IPS DF 4.7 (cell line): ENCODE measurements around the gene CNST.
"Not testable (repeated sequence)": the region's sequence is repeated elsewhere in the genome, so short reads cannot be mapped to it uniquely, and the experiment has no call there.

Experiments used
- DNase-seq: peaks from one replicate; pipeline ENCODE4 v3.0.0-alpha.2; 2013; ENCODE audit warnings: low spot score; ENCODE audit errors: extremely low read depth

The CNST gene

GRCh38 chr1:246674049-246674448 is 107.8 kb downstream of the CNST start:
- DNase-seq: no peak

GRCh38 chr1:246677842-246678241 is 111.6 kb downstream of the CNST start:
- no peak for DNase-seq

DNA sequence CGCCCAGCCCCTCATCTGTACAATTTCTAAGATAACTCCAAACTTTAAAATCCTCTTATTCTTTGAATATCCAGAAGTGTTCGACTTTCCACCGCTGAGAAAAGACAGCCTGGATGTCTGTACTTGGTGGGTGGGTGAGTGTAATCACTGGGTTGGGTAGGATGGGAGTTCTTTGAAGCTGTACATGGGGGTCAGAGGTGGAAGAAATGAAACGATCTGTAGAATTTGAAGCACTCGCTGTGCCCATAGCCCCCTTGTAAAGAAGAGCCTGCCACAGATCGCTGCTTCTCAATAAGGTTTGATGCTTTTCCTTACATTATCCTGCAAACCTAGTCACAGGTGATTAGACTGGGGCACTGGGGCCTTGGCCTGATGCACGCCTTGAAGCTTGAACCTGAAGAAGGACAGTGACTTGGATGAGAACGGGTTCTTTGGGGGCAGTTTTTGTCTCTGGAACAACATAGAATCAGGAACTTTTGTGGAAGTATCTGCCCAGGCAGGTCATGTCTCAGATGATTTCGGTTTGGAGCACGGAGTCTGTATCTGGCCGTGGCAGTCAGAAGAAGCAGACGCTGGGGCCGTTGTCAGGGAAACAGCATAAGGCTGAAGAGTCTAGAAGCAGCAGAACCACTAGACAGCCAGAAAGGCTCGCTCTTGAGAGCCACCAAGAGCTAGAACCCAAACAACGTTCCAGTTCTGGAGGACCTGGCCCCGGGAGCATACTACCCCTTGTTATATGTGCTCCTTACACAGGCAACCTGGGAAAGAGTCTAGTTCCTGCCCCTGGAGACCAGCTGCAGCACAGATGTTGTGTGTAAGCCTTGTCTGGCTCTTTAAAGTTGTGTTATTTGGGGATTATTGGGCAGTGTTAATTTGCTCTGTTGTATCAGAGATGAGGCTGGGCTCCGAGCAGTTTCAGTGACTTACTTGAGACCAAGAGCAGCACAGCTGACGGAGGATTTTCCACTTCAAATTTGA is 112.8 kb downstream of the CNST start:
- no peak for DNase-seq

DNA sequence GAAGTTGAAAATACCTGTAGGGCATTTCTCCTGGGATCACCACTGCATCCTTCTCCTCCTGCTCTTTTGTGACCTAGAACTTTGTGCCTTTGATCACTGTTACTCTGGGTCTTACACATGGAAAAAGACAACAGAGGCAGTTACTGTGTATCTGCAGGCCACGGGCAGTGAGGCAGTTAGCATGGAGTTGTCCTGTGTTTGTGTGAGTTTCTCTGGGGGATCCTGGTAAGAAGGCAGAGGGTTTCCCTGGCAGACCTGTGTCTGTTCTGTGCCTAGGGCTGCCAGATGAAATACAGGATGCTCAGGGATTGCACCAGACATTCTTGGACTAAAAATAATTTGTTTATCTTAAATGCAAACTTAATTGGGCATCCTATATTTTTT is 113.5 kb downstream of the CNST start:
- DNase-seq: no peak

DNA sequence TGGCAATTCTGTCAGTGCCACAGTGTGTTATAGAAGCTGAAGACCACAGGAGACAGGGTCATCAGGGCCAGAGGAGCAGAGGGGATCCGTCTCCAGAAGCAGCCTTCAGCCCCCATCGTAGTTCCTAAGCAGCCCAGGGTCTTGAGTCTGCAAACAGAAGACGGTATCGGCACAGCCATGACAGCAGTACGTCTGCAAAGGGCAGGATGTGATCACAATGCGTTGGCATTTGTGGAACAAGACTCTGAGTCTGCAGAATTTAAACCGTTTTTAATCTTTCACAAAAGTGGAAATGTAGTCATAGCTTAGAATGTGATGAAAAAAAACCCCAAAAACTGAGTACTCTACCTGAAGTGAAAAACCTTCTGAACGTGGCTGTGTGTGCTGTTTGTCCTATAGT is 113.9 kb downstream of the CNST start:
- DNase-seq: no peak

DNA sequence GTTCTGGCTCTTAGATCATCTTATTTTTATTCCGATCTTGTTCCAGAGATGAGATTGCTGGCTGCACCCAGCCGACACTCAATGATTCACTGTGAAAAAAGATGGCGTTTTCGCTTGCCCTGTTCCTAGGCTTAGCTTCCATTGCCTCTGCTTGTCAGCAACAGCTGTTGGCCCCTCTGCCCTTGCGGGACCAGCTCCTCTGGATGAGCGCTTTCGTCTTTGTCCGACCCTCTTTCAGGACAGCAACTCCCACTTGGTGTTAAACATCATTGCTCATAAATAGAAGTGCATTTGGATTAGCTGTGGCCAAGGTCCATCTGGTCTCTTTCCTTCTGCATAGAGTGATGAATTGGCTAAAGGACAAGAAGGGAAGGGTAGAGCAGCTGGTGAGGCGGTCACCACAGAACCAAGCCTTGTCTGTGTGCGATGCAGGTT is 114.5 kb downstream of the CNST start:
- no peak for DNase-seq

- DNase-seq: no peak
Measured at GRCh38 chr1:246681900-246682895, 115.9 kb downstream of the CNST start.

DNA sequence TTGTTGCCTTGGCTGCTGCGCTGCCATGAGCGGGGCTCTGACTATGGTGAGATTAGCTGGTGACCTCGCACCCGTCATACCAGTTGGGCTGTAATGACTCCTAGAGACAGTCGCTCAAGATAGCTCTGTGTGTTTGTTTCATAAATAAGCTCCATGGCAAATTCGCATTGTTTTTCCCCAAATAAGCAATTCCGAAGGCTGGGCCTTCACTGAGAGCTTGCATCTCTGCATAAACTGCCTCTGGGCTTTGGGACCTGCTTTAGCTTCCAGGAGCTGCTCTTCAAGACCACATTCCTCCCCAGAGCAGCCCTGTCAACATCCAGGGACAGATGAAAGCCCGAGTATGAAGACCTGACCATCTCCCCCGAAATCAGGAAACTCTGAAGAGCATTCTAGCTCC is 117.3 kb downstream of the CNST start:
- DNase-seq: no peak

- DNase-seq: no peak
Measured at GRCh38 chr1:246687002-246687401, 120.7 kb downstream of the CNST start.

GRCh38 chr1:246689409-246690008 is 123.3 kb downstream of the CNST start:
- DNase-seq: peak; percentile 44

GRCh38 chr1:246690100-246690499 is 123.8 kb downstream of the CNST start:
- no peak for DNase-seq

GRCh38 chr1:246691622-246692495 is 125.6 kb downstream of the CNST start:
- no peak for DNase-seq

DNA sequence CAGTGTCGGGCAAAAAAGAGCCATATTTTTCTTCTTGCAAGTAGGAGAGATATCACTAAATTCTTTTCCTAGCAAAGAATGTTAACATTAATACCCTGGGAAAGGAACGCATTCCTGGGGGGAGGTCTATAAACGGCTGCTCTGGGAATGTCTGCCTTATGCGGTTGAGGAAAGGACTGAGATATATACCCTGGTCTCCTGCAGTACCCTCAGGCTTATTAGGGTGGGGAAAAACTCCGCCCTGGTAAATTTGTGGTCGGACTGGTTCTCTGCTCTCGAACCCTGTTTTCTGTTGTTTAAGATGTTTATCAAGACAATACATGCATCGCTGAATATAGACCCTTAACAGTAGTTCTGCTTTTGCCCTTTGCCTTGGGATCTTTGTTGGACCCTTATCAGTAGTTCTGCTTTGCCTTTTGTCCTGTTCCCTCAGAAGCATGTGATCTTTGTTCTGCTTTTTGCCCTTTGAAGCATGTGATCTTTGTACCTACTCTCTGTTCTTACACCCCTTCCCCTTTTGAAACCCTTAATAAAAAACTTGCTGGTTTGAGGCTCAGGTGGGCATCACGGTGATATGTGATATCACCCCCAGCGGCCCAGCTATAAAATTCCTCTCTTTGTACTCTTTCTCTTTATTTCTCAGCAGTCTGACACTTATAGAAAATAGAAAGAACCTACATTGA is 128.1 kb downstream of the CNST start:
- DNase-seq: not testable (repeated sequence)

- DNase-seq: no peak
Measured at GRCh38 chr1:246695136-246695535, 128.9 kb downstream of the CNST start.

DNA sequence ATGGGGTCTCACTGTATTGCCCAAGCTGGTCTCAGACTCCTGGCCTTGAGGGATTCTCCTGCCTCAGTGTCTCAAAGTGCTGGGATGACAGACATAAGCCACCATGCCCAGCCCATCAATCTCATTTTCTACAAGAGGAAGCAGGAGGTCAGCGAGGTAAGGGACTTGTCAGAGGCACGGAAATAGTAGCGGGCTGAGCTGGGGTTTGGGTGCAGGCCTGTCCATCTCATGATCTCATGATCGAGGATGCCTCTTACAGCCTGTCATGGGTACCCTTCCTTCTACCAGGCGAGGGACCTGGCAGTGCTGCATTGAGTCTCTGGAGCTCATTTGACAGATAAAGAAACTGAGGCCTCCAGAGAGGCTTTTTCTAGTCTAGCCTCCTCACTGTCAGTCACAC is 129.4 kb downstream of the CNST start:
- no peak for DNase-seq

DNA sequence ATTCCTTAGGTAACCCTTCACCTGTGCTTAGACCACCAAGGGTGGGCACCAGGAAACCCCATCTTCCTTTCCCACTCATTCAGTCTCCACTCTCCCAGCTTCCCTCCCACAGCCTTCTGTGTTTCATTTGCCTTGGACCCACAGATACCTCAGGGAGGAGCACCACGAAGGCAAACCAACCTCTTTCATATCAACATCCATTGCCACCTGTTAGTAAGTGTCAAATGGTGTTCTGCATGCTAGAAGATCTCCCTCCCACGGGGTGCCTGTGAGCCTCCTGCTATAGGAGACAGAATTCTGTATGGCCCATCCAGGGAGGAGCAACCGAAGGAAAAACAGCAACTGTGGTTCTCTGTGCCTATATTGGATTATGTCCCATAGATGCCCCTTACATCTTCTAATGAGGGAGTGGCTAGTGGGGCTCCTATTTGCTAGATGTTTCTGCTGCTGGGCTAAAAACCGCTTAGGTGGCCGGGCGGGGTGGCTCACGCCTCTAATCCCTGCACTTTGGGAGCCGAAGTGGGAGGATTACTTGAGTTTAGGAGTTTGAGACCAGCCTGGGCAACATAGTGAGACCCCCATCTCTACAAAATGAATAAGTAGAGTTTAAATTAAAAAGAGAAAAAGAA is 132.3 kb downstream of the CNST start:
- no peak for DNase-seq

GRCh38 chr1:246699095-246699735 is 133.0 kb downstream of the CNST start:
- DNase-seq: peak; percentile 86

GRCh38 chr1:246703581-246703980 is 137.3 kb downstream of the CNST start:
- no peak for DNase-seq

DNA sequence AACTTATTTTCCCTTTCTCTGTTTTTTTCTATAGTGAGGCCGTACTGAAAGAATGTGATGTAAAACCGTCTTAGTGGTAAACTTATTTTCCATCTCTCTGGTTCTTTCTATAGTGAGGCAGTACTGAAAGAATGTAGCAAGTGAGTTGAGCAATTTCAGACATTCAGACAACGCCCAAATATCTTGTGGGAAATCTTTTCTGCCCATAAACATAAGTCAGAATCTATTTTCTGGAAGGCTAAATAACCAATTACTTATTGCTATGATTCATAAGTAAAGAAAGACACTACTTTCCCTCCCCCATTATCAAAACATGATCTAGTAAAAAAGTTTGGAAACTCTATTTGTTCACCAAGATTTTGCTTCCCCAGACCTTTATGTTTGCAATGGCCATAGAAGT is 139.1 kb downstream of the CNST start:
- DNase-seq: no peak
